AG09319 (cell line): ENCODE data around the gene DYSF.

ENCODE experiments used
- DNase-seq: peaks from one replicate; pipeline ENCODE4 v3.0.0-alpha.2; 2010; ENCODE audit warnings: low read depth; ENCODE audit errors: extremely low read depth
- TF ChIP-seq, protein P1 (sequence below): IDR thresholded peaks from 2 replicates; pipeline ENCODE4 v1.5.1; 2011; ENCODE audit warnings: low read depth, mild to moderate bottlenecking, inconsistent platforms, low read length, moderate library complexity

Gene DYSF

DNA sequence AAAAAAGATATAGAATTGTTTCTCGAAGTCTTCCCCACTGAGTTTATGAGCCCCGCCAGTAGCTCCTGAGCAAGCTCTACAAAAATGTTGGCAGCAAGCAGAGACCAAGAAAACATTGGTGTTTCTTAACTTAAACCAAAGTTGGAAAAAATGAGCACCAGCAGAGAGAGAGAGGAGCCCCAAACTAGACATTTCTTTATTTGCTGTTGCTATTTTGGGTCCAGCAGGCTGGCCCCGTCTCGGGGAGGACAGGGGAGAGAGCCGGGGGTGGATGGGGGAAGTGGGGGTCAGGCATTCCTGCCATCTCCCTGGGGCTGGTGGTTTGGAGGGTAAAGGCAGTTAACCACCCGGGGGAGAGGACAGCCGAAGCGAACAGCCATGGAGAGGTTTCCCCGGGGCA lies 113.0 kb downstream of the DYSF start:
- TF ChIP-seq, protein P1, sequence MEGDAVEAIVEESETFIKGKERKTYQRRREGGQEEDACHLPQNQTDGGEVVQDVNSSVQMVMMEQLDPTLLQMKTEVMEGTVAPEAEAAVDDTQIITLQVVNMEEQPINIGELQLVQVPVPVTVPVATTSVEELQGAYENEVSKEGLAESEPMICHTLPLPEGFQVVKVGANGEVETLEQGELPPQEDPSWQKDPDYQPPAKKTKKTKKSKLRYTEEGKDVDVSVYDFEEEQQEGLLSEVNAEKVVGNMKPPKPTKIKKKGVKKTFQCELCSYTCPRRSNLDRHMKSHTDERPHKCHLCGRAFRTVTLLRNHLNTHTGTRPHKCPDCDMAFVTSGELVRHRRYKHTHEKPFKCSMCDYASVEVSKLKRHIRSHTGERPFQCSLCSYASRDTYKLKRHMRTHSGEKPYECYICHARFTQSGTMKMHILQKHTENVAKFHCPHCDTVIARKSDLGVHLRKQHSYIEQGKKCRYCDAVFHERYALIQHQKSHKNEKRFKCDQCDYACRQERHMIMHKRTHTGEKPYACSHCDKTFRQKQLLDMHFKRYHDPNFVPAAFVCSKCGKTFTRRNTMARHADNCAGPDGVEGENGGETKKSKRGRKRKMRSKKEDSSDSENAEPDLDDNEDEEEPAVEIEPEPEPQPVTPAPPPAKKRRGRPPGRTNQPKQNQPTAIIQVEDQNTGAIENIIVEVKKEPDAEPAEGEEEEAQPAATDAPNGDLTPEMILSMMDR, result no peak
- no peak for DNase-seq

DNA sequence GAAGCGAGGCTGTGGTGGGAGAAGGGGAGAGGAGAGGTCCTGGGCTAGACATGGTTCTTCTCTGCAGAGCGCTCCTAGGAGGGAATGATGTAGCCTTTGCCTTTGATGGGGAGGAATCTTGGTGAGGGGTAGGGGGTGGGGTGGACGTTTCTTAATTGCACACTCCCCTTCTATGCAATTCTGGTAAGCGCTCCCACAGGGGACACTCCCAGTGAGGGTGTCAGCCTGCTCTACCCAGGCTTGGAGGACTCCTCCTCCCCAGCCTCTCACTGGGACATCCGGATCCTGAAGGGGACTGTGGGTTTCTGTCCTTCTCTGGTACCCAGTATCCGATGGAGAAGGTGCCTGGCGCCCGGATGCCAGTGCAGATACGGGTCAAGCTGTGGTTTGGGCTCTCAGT lies 114.3 kb downstream of the DYSF start:
- TF ChIP-seq, protein P1, result no peak

DNA sequence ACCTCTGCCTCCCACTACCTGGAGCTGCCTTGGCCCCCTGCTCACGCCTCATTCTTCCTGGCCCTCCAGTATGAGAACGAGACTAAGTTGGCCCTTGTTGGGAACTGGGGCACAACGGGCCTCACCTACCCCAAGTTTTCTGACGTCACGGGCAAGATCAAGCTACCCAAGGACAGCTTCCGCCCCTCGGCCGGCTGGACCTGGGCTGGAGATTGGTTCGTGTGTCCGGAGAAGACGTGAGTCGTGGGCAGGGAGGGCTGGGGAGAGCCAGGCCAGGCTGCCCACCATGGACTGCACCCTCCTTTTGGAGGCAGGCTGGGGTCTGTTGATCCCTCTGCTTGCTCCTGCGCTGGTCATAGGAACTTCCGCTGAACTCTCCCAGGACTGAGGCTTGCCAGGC lies 114.7 kb downstream of the DYSF start:
- TF ChIP-seq, protein P1, result no peak
- no peak for DNase-seq

More for the DNA sequence above, 114.3 kb downstream of the DYSF start:
- no peak for DNase-seq

DNA sequence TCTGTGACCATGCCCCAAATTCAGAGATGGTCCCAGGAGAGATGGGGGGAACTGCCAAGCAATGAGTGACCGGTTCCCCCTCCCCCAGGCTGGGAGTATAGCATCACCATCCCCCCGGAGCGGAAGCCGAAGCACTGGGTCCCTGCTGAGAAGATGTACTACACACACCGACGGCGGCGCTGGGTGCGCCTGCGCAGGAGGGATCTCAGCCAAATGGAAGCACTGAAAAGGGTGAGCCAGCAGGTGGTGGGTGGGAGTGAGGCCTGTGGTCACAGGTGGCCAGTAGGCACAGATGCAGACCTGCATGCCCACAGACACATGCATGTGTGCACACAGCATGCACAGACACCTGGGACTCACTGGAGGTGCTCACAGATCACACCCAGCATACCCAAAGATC lies 117.2 kb downstream of the DYSF start:
- TF ChIP-seq, protein P1, result no peak
- no peak for DNase-seq

DNA sequence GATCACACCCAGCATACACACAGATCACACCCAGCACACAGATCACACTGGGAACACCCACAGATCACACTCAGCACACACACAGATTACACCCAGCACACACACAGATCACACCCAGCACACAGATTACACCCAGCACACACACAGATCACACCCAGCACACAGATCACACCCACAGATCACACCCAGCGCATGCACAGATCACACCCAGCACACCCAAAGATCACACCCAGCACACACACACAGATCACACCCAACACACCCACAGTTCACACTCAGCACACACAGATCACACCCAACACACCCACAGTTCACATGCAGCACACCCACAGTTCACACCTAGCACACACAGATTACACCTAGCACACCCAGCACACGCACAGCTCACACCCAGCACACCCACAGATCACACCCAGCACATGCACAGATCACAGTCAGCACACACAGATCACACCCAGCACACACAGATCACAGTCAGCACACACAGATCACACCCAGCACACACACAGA lies 117.6 kb downstream of the DYSF start:
- TF ChIP-seq, protein P1, result no peak
- DNase-seq, result no peak

DNA sequence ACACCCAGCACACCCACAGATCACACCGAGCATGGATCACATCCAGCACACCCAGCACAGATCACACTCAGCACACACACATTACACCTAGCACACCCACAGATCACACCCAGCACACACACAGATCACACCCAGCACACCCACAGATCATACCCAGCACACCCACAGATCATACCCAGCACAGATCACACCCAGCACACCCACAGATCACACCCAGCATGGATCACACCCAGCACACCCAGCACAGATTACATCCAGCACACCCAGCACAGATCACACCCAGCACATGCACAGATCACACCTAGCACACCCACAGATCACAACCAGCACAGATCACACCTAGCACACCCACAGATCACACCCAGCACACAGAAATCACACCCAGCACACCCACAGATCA lies 118.6 kb downstream of the DYSF start:
- TF ChIP-seq, protein P1, result no peak
- DNase-seq, result no peak

DNA sequence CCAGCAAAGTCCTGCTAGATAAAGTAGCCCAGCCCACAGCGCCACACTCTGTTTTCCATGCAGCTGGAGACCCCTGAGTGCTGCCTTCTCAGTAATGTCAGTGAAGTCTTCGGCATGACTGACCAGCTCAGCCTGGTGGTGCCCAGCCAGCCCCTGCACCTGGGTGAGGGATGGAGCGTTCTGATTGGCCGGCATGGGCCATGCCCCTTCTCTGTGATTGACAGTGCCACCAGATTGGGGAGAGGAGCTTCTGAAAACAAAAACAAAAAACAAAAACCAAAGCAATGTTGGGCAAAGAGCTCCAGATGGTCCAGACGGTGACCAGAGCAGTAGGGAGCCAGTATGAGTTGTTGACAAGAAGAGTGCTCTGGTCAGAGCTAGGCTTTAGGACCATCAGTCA lies 122.6 kb downstream of the DYSF start:
- TF ChIP-seq, protein P1, result no peak
- DNase-seq, result no peak
